LoVo (cell line): ENCODE measurements around the gene COL1A1.

Experiments
- DNase-seq: peaks from one replicate; pipeline ENCODE4 v3.0.0-alpha.2; 2016; ENCODE audit warnings: low spot score

COL1A1 gene

DNA sequence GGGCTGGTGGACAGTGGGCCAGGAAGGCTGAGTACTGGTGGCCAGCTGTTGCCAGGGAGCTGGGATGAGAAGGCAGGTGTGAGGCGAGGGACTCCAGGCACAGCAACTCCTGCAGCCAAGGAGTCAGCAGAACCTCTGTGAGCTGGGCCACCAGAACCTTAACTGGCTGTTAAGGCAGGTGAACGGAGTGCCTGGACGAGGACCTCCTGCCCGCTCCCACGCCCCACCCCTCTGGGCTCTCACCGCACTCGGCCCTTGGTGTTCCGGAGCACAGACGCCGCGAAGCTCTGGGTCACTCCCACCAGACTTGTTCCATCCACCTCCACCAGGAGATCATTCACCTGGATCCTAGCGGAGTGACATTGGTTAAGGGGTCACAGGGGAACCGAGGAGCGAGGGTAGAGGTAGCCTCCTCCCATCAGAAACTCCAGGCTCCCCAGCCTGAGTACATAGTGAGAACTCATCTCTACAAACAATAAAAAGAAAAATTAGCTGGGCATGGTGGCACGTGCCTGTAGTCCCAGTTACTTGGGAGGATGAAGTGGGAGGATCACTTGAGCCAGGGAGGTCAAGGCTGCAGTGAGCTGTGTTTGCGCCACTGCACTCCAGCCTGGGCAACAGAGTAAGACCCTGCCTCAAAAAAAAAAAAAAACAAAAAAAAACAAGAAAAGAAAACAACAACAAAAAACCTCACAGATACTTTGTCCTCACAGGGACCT lies 60.2 kb downstream of the COL1A1 start:
- DNase-seq = no peak

DNA sequence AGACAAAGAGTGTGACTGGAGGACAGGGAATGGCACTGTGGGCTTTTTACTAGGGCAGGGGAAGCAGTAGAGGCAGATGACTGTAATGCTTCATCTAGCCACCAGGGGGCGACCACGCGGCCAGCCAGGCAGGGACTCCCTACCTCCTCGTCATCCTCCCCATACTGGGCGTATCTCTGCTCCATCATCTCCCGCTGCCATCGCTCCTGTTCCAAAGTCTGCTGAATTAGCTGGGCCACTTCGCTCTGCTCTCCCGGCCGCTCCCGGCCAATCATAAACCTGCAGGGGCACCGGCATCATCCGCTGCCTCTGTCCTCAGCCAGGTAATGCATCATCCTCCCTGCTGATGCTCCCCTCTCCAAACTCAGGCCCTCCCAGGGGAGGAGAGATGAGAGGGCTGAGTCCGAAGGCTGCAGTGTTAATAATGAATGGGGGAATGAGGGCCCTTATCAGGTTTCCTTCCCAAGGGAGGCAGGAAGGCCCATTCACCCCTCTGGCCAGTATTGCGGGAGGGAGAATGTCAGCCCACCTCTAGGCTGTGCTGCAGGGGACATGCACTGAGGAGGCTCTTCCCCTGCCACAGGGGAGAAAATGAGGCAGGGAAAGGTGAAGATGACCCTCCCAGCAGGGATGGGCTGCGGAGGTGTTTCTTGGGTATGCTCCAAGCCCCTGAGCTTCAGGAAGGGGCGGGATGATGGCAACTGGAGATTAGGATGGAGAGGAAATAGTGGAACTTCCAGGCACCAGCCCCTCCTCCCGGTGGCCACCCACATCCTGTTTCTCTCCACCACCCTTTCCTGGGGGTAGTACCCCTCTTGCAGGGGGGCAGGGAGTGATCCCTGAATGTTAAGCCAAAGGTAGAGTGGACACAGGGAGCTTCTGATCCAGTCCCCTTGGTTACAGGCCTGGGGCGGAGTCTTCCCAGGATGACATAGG lies 61.2 kb downstream of the COL1A1 start:
- DNase-seq = peak; percentile 46

DNA sequence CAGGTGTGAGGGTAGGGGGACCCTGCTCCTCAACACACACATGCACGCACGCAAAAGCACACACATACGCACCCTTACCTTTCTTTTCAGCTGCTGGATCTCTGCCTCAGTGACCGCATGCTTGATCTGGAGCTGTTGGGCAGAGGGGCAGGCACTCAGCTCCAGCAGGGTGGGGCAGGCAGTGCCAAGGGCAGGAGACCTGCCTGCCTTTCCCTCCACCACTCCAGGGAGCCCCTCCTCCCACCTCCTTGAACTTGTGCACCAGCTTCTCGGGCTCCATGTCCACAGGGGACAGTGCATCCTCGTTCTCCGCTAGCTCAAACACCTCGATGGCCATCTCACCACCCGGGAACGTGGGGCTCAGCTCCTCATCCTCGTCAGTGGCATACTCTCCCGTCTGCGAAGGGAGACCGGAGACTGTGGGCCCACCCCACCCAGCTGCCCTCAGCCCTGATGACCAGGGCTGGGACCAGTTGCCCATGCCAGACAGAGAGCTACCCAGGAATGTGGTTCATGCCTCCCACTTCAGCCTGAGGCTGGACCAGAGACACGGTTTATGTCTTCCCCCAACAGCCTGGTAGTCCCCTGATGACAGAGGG lies 62.1 kb downstream of the COL1A1 start:
- no peak for DNase-seq

DNA sequence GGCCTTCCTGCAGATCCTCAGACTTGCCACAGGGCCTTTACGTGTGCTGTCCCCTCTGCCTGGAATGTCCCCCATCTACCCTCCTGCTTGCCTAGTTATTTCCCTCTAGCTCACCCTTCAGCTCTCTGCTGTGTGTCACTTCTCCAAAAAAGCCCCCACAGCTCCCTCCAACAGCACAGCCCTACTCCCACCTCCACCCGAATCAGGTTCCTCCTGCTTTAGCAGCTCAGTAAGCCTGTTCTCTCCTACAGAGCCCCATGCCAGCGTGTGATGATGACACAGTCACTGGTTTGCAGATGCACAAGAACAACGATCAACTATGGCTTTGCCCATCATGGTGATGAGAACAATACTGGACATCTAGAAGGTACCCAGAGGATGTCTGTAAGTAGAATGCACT lies 64.4 kb downstream of the COL1A1 start:
- no peak for DNase-seq

DNA sequence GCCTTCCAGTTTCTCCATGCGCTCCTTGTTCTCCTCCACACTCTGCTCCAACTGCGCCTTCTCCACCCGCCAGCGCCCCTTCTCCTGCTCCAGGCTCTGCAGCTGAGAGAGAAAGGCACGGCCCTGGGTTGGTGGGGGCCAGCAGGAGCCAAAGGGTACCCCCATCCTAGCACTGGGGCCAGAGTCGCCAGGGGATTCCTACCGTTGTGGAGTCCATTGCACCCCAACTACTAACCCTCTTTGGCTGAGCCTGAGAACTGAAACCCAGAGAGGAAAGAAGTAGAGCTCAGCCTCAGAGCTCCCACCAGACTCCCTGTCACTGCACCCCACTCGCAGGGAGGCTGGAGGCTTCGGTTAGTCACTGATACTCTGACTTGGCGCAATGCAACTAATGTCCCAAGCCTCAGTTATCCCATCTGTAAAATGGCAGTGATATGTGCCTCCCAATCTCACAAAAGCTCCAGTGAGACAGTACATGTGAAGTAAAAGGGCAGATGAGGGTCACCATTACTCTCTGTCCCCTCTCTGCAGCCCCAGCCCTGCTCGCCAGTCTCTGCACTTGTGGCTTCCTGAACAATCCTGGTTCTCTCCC lies 65.2 kb downstream of the COL1A1 start:
- no peak for DNase-seq

DNA sequence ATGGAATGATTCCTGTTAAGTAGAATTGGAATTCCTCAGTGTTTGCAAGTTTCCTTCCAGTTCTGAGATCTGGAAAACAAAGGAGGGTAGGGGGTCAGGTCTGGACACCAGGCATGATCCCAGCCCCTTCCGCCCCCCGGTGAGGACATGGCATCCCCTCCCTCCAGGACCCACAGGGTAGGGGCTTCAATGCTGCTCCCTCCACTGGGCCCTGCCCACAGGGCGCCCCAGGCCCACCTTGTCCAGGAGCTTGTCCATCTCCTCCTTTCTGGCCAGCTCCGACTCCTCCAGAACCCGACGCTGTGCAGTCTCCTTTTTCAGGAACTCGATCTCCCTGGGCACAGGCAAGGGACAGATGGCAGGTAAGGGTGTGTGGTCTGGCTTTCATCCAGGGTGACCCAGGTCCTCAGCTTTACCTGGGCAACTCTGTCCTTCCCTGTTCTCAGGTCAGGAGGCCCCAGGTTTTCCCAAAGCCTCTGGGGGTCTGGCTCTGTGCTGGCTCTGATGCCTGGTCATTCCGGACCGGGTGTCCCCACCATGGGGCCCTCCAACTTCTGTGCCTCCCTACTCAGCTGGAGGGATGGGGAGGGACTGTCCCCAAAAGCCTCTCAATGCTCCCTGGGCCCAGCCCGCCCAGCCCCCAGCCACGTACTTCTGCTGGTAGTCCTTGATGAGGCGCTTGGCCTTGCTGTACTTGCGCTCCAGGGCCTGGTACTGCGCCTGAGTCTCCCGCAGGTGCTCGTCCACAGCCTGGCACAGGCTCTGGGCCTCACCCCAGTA lies 65.9 kb downstream of the COL1A1 start:
- no peak for DNase-seq

DNA sequence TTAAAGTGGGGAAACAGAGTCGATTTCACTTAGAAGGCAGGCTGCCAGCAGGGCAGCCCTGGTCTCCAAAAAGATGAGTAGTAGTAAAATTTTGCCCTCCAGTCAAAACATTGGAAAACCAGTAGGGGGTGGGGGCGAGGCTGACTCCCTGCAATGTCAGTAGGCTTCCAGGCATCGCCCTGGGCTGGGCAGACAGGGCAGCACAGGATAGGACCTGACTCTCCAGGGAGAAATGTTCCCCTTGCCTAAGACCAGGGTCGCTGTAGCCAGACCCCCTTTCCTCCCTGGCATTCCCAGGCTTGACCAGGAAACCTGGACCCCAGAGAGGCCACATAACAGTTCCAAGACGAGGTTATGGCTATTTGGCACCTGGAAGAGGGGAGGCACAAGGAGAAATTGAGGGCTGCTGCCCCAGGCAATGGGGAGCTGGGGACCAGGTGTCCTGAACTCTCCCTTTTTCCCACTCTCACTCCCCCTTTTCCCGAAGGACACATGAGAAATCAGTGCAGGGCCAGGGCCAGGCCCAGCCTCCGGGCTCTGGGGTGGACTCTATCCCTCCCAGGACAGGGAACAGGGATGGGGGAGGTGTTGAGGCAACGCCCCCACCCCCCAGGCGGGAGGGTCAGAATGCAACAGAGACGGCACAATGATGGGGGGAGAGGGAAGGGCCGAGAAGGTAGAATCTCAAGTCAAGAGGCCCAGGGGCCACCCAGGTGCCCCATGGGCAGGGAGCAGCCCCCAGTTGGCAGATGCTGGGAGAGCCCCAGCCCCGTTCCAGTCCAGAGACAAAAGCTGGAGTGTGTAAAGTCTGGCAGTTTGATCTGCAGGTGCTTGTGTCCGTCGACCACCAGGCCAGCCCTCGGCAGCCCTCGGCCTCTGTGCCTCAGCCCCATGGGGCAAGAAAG lies 67.0 kb downstream of the COL1A1 start:
- no peak for DNase-seq

DNA sequence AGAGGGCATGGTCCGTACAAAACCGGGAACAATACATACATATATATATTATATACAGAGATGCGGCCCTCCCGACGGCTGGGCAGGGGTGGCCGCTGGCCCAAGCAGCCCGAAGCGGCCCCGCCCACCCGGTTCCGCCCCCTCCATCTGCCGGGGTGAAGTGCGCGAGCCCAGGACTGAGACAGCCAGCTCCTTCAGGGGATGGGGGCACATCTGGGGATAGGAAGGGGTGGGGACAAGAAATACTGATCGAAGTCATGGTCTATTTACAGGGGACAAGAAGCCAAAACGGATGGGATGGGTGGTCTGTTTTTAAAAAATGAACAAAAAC lies 67.7 kb downstream of the COL1A1 start:
- no peak for DNase-seq
